Panc1 (cell line): Measurements from ENCODE around the gene DNASE2B. TPM values are rescaled to one million over a fixed set of nuclear protein-coding genes. Genes with fewer than 3 reads are reported as not detected.

Experiments
- ATAC-seq: fragments of 200-7000 bp; cut with Tn5 transposase; 2 replicates; pipeline ENCODE4 v1.9.1; 2020; ENCODE audit warnings: mild to moderate bottlenecking, moderate library complexity
- BruUV-seq: library from RNA; stranded (reverse); fragments of 400-500 nt; replicated peaks from 2 replicates; lab custom pipeline; 2021; lab: Mats Ljungman, UMichigan
- CTCF ChIA-PET: fragments of 300-600 bp; sonication (Branson Sonifier 250); formaldehyde crosslinking; loops from one replicate; lab custom pipeline; 2022; ENCODE audit warnings: antibody characterized with exemption; lab: Charles Lee
- POLR2A ChIA-PET: fragments of 300-600 bp; sonication (Branson Sonifier 250); formaldehyde crosslinking; loops from one replicate; lab custom pipeline; 2022; ENCODE audit warnings: antibody characterized with exemption; lab: Charles Lee
- DNase-seq: peaks from one replicate; pipeline ENCODE4 v3.0.0-alpha.2; 2010; ENCODE audit warnings: low read depth, low spot score
- H3K27ac ChIP-seq: 2 replicates; pipeline ENCODE4 v1.5.1; 2011; ENCODE audit warnings: mild to moderate bottlenecking, low read length, inconsistent platforms
- H3K27me3 ChIP-seq: fragments of 200-500 bp; sonication (Bioruptor generic); 2 replicates; pipeline ENCODE4 v1.6.0; 2014; ENCODE audit warnings: low read length, inconsistent platforms; ENCODE audit not compliant: control insufficient read depth, insufficient read depth
- H3K36me3 ChIP-seq: fragments of 200-500 bp; sonication (Bioruptor generic); 2 replicates; pipeline ENCODE4 v1.5.1; 2014; ENCODE audit warnings: inconsistent platforms, mild to moderate bottlenecking, low read length, moderate library complexity; ENCODE audit not compliant: control insufficient read depth, insufficient read depth
- H3K4me1 ChIP-seq: 2 replicates; pipeline ENCODE4 v1.5.1; 2011; ENCODE audit warnings: inconsistent platforms, mild to moderate bottlenecking, low read length, moderate library complexity; ENCODE audit not compliant: control insufficient read depth, insufficient read depth
- H3K4me3 ChIP-seq, 2 experiments: 2 replicates each; pipeline ENCODE4 v1.5.1; 2011 to 2012; ENCODE audit warnings: low read depth in 2 of 2, low read length in 2 of 2, mild to moderate bottlenecking in 2 of 2, inconsistent platforms in 1 of 2, moderate library complexity in 1 of 2
- H3K9me3 ChIP-seq: fragments of 200-500 bp; sonication (Bioruptor generic); 2 replicates; pipeline ENCODE4 v1.5.1; 2014; ENCODE audit warnings: low read depth, mild to moderate bottlenecking, inconsistent platforms, low read length, moderate library complexity; ENCODE audit not compliant: control insufficient read depth, insufficient read depth
- CTCF ChIP-seq: fragments of 450-650 bp; IDR thresholded peaks from 2 replicates; pipeline ENCODE4 v1.5.1; 2017; ENCODE audit warnings: mild to moderate bottlenecking
- POLR2AphosphoS5 ChIP-seq: IDR thresholded peaks from 2 replicates; pipeline ENCODE4 v1.6.1; 2012; ENCODE audit warnings: mild to moderate bottlenecking, low read depth, low read length, moderate library complexity
- REST ChIP-seq, 2 experiments: IDR thresholded peaks; 2 replicates each; pipeline ENCODE4 v1.6.1; 2011 to 2012; ENCODE audit warnings: low read depth in 2 of 2, control low read depth in 1 of 2, low read length in 1 of 2, mild to moderate bottlenecking in 1 of 2, moderate library complexity in 1 of 2; ENCODE audit not compliant: insufficient read depth in 1 of 2
- SIN3A ChIP-seq: IDR thresholded peaks from 2 replicates; pipeline ENCODE4 v1.6.1; 2012; ENCODE audit warnings: low read depth, mild to moderate bottlenecking, low read length, moderate library complexity, borderline replicate concordance; ENCODE audit not compliant: insufficient read depth
- TCF7L2 ChIP-seq: IDR thresholded peaks from 2 replicates; pipeline ENCODE4 v1.6.1; 2011; ENCODE audit warnings: mild to moderate bottlenecking, low read depth, low read length, inconsistent platforms
- in situ Hi-C: cut with HindIII; loops from 2 replicates; pipeline ENCODE4 v1.10.0; 2016; ENCODE audit warnings: low sequenced_read_pairs, low pct_unique_long_range_greater_than_20kb
- intact Hi-C: fragments of 100-400 bp; cut with micrococcal nuclease; formaldehyde crosslinking; loops from one replicate; pipeline ENCODE4 v1.10.0; 2022; ENCODE audit not compliant: unreplicated experiment
- total RNA-seq: library from RNA; stranded (reverse); gene quantifications from one replicate; pipeline ENCODE4 v1.2.1, GENCODE V29; 2021; ENCODE audit not compliant: unreplicated experiment

DNASE2B gene
- total RNA-seq, 1 experiment from 2014 or later, result not detected

GRCh38 chr1:84450910-84451309 is 52.6 kb downstream of the DNASE2B start:
- no peak for DNase-seq
- Histone ChIP-seq H3K4me3 (no peak overlapping the region), H3K4me1 (no peaks in the 10 kb centered on the region), H3K9me3 (no peaks in the 10 kb centered on the region), H3K36me3 (no peaks in the 10 kb centered on the region), H3K27me3 (no peaks in the 10 kb centered on the region), H3K27ac (no peak overlapping the region)
- ChIA-PET POLR2A (interaction anchor here (0.7 kb wide), 1 partner anchor 940 kb away, joined by 3 read pairs; no protein-coding TSS in a partner anchor), CTCF (no interaction called here)
- in situ Hi-C loops (no loop called here), intact Hi-C loops (no loop called here)
- no TSS peak for BruUV-seq
- ATAC-seq, result no peak; the same call in 1 of the 2 replicates
- TF ChIP-seq REST (IDR thresholded peaks at IDR 0.05; ENCODE audit: insufficient read depth in 1 of 2, low read depth in 2 of 2, low read length in 1 of 2) (no peak), SIN3A (no peak), TCF7L2 (no peak), CTCF (no peak), POLR2AphosphoS5 (no peak)

- no TSS peak for BruUV-seq
- Histone ChIP-seq H3K9me3 (no peaks in the 10 kb centered on the region), H3K4me3 (no peak overlapping the region), H3K4me1 (no peaks in the 10 kb centered on the region), H3K27me3 (peaks cover 2% of the 10 kb centered on the region; the same call in 1 of the 2 replicates), H3K36me3 (no peaks in the 10 kb centered on the region), H3K27ac (no peak overlapping the region)
- ChIA-PET CTCF (interaction anchor here (1.0 kb wide), 1 partner anchor 19 kb away, joined by 3 read pairs; no protein-coding TSS in a partner anchor), POLR2A (interaction anchor here (1.0 kb wide), 1 partner anchor 43 kb away, joined by 3 read pairs; no protein-coding TSS in a partner anchor)
- TF ChIP-seq POLR2AphosphoS5 (no peak), REST (IDR thresholded peaks at IDR 0.05; ENCODE audit: insufficient read depth in 1 of 2, low read depth in 2 of 2, low read length in 1 of 2) (no peak), CTCF (no peak), TCF7L2 (no peak), SIN3A (no peak)
- no peak for DNase-seq
- ATAC-seq, result no peak
- intact Hi-C loops, result no loop called here
- in situ Hi-C loops, result no loop called here
Measured at GRCh38 chr1:84452436-84452835, 54.2 kb downstream of the DNASE2B start.
